ENCODE data around the gene INTS4. TPM values are rescaled to one million over a fixed set of nuclear protein-coding genes. Genes with fewer than 3 reads are reported as not detected.
"Not testable (repeated sequence)": the region's sequence is repeated elsewhere in the genome, so short reads cannot be mapped to it uniquely, and the experiment has no call there.

Gene INTS4
- total and polyA plus RNA-seq, 2 donors: 31.2 to 38.3 TPM

- Histone ChIP-seq H3K4me1 (ENCODE audit: control insufficient read depth in 2 of 2, insufficient read depth in 2 of 2, low read length in 2 of 2) (no peaks in the 10 kb centered on the region), H3K9me3 (ENCODE audit: control insufficient read depth in 2 of 2, insufficient read depth in 1 of 2, low read length in 1 of 2) (no peaks in the 10 kb centered on the region), H3K4me3 (ENCODE audit: low read length in 2 of 2) (no peak overlapping the region), H3K27ac (ENCODE audit: low read depth in 1 of 2, low read length in 1 of 2) (no peak overlapping the region), H3K36me3 (ENCODE audit: control insufficient read depth in 2 of 2, insufficient read depth in 2 of 2, low read length in 1 of 2) (peaks cover 49 to 52% of the 10 kb centered on the region in 2 donors), H3K27me3 (ENCODE audit: control insufficient read depth in 2 of 2, insufficient read depth in 1 of 2, low read length in 1 of 2) (no peaks in the 10 kb centered on the region)
- WGBS: 90% methylated on average over 6 of the region's 6 CpGs
- DNase-seq (ENCODE audit: low read depth in 6 of 9, low spot score in 9 of 9): no peak
These were observed 110.2 kb downstream of the INTS4 start for GRCh38 chr11:77884186-77884828.

GRCh38 chr11:77883775-77884174 lies 110.7 kb downstream of the INTS4 start:
- 98% methylated on average over 5 of the region's 5 CpGs for WGBS
- Histone ChIP-seq H3K4me1 (ENCODE audit: control insufficient read depth in 2 of 2, insufficient read depth in 2 of 2, low read length in 2 of 2) (no peaks in the 10 kb centered on the region), H3K9me3 (ENCODE audit: control insufficient read depth in 2 of 2, insufficient read depth in 1 of 2, low read length in 1 of 2) (no peaks in the 10 kb centered on the region), H3K27me3 (ENCODE audit: control insufficient read depth in 2 of 2, insufficient read depth in 1 of 2, low read length in 1 of 2) (no peaks in the 10 kb centered on the region), H3K36me3 (ENCODE audit: control insufficient read depth in 2 of 2, insufficient read depth in 2 of 2, low read length in 1 of 2) (peaks cover 55 to 57% of the 10 kb centered on the region in 2 donors), H3K4me3 (ENCODE audit: low read length in 2 of 2) (no peak overlapping the region), H3K27ac (ENCODE audit: low read depth in 1 of 2, low read length in 1 of 2) (no peak overlapping the region)
- no peak for DNase-seq (ENCODE audit: low read depth in 6 of 9, low spot score in 9 of 9)

- H3K36me3 ChIP-seq (ENCODE audit: control insufficient read depth in 2 of 2, insufficient read depth in 2 of 2, low read length in 1 of 2): peaks cover 63 to 66% of the 10 kb centered on the region in 2 donors
- H3K27ac ChIP-seq (ENCODE audit: low read depth in 1 of 2, low read length in 1 of 2): no peak overlapping the region
- 99% methylated on average over 3 of the region's 3 CpGs for WGBS
- DNase-seq (ENCODE audit: low read depth in 6 of 9, low spot score in 9 of 9): no peak
- H3K4me1 ChIP-seq (ENCODE audit: control insufficient read depth in 2 of 2, insufficient read depth in 2 of 2, low read length in 2 of 2): no peaks in the 10 kb centered on the region
- no peak overlapping the region for H3K4me3 ChIP-seq (ENCODE audit: low read length in 2 of 2)
- H3K27me3 ChIP-seq (ENCODE audit: control insufficient read depth in 2 of 2, insufficient read depth in 1 of 2, low read length in 1 of 2): no peaks in the 10 kb centered on the region
- no peaks in the 10 kb centered on the region for H3K9me3 ChIP-seq (ENCODE audit: control insufficient read depth in 2 of 2, insufficient read depth in 1 of 2, low read length in 1 of 2)
These were observed 112.1 kb downstream of the INTS4 start for GRCh38 chr11:77882396-77882795.

GRCh38 chr11:77879218-77879617 lies 115.2 kb downstream of the INTS4 start:
- DNase-seq (ENCODE audit: low read depth in 6 of 9, low spot score in 9 of 9): no peak
- Histone ChIP-seq H3K27me3 (ENCODE audit: control insufficient read depth in 2 of 2, insufficient read depth in 1 of 2, low read length in 1 of 2) (no peaks in the 10 kb centered on the region), H3K27ac (ENCODE audit: low read depth in 1 of 2, low read length in 1 of 2) (no peak overlapping the region), H3K4me3 (ENCODE audit: low read length in 2 of 2) (no peak overlapping the region), H3K4me1 (ENCODE audit: control insufficient read depth in 2 of 2, insufficient read depth in 2 of 2, low read length in 2 of 2) (no peaks in the 10 kb centered on the region), H3K36me3 (ENCODE audit: control insufficient read depth in 2 of 2, insufficient read depth in 2 of 2, low read length in 1 of 2) (peaks cover 70 to 72% of the 10 kb centered on the region in 2 donors), H3K9me3 (ENCODE audit: control insufficient read depth in 2 of 2, insufficient read depth in 1 of 2, low read length in 1 of 2) (no peaks in the 10 kb centered on the region)
- 84% methylated on average over 3 of the region's 3 CpGs for WGBS

GRCh38 chr11:77878247-77878646 lies 116.2 kb downstream of the INTS4 start:
- not testable (repeated sequence) for H3K4me3 ChIP-seq (ENCODE audit: low read length in 2 of 2); H3K27ac ChIP-seq (ENCODE audit: low read depth in 1 of 2, low read length in 1 of 2); H3K9me3 ChIP-seq (ENCODE audit: control insufficient read depth in 2 of 2, insufficient read depth in 1 of 2, low read length in 1 of 2); H3K27me3 ChIP-seq (ENCODE audit: control insufficient read depth in 2 of 2, insufficient read depth in 1 of 2, low read length in 1 of 2); H3K4me1 ChIP-seq (ENCODE audit: control insufficient read depth in 2 of 2, insufficient read depth in 2 of 2, low read length in 2 of 2); DNase-seq (ENCODE audit: low read depth in 6 of 9, low spot score in 9 of 9)
- WGBS: 97% methylated on average over 4 of the region's 4 CpGs
- H3K36me3 ChIP-seq (ENCODE audit: control insufficient read depth in 2 of 2, insufficient read depth in 2 of 2, low read length in 1 of 2): peaks cover 62 to 64% of the 10 kb centered on the region in 2 donors

- H3K4me1 ChIP-seq (ENCODE audit: control insufficient read depth in 2 of 2, insufficient read depth in 2 of 2, low read length in 2 of 2): no peaks in the 10 kb centered on the region
These were observed 118.4 kb downstream of the INTS4 start for GRCh38 chr11:77876045-77876444.

GRCh38 chr11:77874206-77874605 lies 120.3 kb downstream of the INTS4 start:
- Histone ChIP-seq H3K4me1 (ENCODE audit: control insufficient read depth in 2 of 2, insufficient read depth in 2 of 2, low read length in 2 of 2) (no peaks in the 10 kb centered on the region), H3K9me3 (ENCODE audit: control insufficient read depth in 2 of 2, insufficient read depth in 1 of 2, low read length in 1 of 2) (no peaks in the 10 kb centered on the region), H3K36me3 (ENCODE audit: control insufficient read depth in 2 of 2, insufficient read depth in 2 of 2, low read length in 1 of 2) (peaks cover 40 to 54% of the 10 kb centered on the region in 2 donors), H3K27ac (ENCODE audit: low read depth in 1 of 2, low read length in 1 of 2) (no peak overlapping the region), H3K27me3 (ENCODE audit: control insufficient read depth in 2 of 2, insufficient read depth in 1 of 2, low read length in 1 of 2) (no peaks in the 10 kb centered on the region), H3K4me3 (ENCODE audit: low read length in 2 of 2) (no peak overlapping the region)
- 98% methylated on average over 3 of the region's 3 CpGs for WGBS
- DNase-seq (ENCODE audit: low read depth in 6 of 9, low spot score in 9 of 9): no peak

More at GRCh38 chr11:77876045-77876444, 118.4 kb downstream of the INTS4 start:
- H3K36me3 ChIP-seq (ENCODE audit: control insufficient read depth in 2 of 2, insufficient read depth in 2 of 2, low read length in 1 of 2): peaks cover 52 to 61% of the 10 kb centered on the region in 2 donors
- WGBS: 97% methylated on average over 3 of the region's 3 CpGs
- H3K9me3 ChIP-seq (ENCODE audit: control insufficient read depth in 2 of 2, insufficient read depth in 1 of 2, low read length in 1 of 2): no peaks in the 10 kb centered on the region
- no peak for DNase-seq (ENCODE audit: low read depth in 6 of 9, low spot score in 9 of 9)
- H3K4me3 ChIP-seq (ENCODE audit: low read length in 2 of 2): no peak overlapping the region
- no peaks in the 10 kb centered on the region for H3K27me3 ChIP-seq (ENCODE audit: control insufficient read depth in 2 of 2, insufficient read depth in 1 of 2, low read length in 1 of 2)
- no peak overlapping the region for H3K27ac ChIP-seq (ENCODE audit: low read depth in 1 of 2, low read length in 1 of 2)

GRCh38 chr11:77873345-77873744 lies 121.1 kb downstream of the INTS4 start:
- no peak for DNase-seq (ENCODE audit: low read depth in 6 of 9, low spot score in 9 of 9)
- peaks cover 35 to 46% of the 10 kb centered on the region in 2 donors for H3K36me3 ChIP-seq (ENCODE audit: control insufficient read depth in 2 of 2, insufficient read depth in 2 of 2, low read length in 1 of 2)
- H3K27me3 ChIP-seq (ENCODE audit: control insufficient read depth in 2 of 2, insufficient read depth in 1 of 2, low read length in 1 of 2): no peaks in the 10 kb centered on the region
- no peak overlapping the region for H3K27ac ChIP-seq (ENCODE audit: low read depth in 1 of 2, low read length in 1 of 2)
- WGBS: 97% methylated on average over 1 of the region's 1 CpG
- H3K4me3 ChIP-seq (ENCODE audit: low read length in 2 of 2): no peak overlapping the region
- no peaks in the 10 kb centered on the region for H3K9me3 ChIP-seq (ENCODE audit: control insufficient read depth in 2 of 2, insufficient read depth in 1 of 2, low read length in 1 of 2)
- no peaks in the 10 kb centered on the region for H3K4me1 ChIP-seq (ENCODE audit: control insufficient read depth in 2 of 2, insufficient read depth in 2 of 2, low read length in 2 of 2)

- WGBS: 98% methylated on average over 3 of the region's 3 CpGs
- no peaks in the 10 kb centered on the region for H3K4me1 ChIP-seq (ENCODE audit: control insufficient read depth in 2 of 2, insufficient read depth in 2 of 2, low read length in 2 of 2)
These were observed 122.6 kb downstream of the INTS4 start for GRCh38 chr11:77871855-77872254.

More at GRCh38 chr11:77871855-77872254, 122.6 kb downstream of the INTS4 start:
- no peak for DNase-seq (ENCODE audit: low read depth in 6 of 9, low spot score in 9 of 9)
- Histone ChIP-seq H3K27me3 (ENCODE audit: control insufficient read depth in 2 of 2, insufficient read depth in 1 of 2, low read length in 1 of 2) (no peaks in the 10 kb centered on the region), H3K36me3 (ENCODE audit: control insufficient read depth in 2 of 2, insufficient read depth in 2 of 2, low read length in 1 of 2) (peaks cover 32 to 34% of the 10 kb centered on the region in 2 donors), H3K27ac (ENCODE audit: low read depth in 1 of 2, low read length in 1 of 2) (no peak overlapping the region), H3K4me3 (ENCODE audit: low read length in 2 of 2) (no peak overlapping the region), H3K9me3 (ENCODE audit: control insufficient read depth in 2 of 2, insufficient read depth in 1 of 2, low read length in 1 of 2) (no peaks in the 10 kb centered on the region)

Data from thymus (tissue), 11 donors.